Upper lobe of left lung (tissue), 4 donors: ENCODE data around the gene KDF1.

Source experiments
- POLR2AphosphoS5 ChIP-seq, 2 donors: sonication (generic); formaldehyde crosslinking; IDR thresholded peaks; one replicate each; pipeline ENCODE4 v1.5.1; 2017; ENCODE audit warnings: antibody characterized with exemption in 2 of 2
- TF ChIP-seq, protein P1 (sequence below), 6 experiments: fragments of 450-650 bp in 4 of 6; fragments of 200-600 bp in 2 of 6; sonication (generic) in 2 of 6; IDR thresholded peaks; one replicate each; pipeline ENCODE4 v1.5.1; 2016 to 2019; ENCODE audit warnings: antibody characterized with exemption in 6 of 6

DNA sequence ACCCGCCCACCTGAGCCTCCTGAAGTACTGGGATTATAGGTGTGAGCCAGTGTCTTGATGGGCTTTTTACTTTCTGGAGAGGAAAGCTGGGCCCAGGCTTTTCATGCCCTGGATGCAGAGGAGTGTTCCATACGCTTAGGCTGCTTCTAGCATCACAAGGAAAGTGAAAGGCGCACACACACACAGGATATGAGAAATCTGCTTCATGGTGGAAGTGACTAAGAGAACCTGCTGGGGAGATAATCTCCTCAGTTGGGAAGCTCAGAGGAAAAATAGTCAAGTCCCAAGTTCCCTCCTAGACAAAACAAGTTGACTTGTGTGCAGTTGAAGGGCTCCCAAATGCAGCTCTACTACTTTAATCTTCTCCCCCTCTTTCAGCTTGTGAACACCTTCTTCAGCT, 36.6 kb downstream of the KDF1 start:
- TF ChIP-seq, protein P1, sequence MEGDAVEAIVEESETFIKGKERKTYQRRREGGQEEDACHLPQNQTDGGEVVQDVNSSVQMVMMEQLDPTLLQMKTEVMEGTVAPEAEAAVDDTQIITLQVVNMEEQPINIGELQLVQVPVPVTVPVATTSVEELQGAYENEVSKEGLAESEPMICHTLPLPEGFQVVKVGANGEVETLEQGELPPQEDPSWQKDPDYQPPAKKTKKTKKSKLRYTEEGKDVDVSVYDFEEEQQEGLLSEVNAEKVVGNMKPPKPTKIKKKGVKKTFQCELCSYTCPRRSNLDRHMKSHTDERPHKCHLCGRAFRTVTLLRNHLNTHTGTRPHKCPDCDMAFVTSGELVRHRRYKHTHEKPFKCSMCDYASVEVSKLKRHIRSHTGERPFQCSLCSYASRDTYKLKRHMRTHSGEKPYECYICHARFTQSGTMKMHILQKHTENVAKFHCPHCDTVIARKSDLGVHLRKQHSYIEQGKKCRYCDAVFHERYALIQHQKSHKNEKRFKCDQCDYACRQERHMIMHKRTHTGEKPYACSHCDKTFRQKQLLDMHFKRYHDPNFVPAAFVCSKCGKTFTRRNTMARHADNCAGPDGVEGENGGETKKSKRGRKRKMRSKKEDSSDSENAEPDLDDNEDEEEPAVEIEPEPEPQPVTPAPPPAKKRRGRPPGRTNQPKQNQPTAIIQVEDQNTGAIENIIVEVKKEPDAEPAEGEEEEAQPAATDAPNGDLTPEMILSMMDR (IDR thresholded peaks at IDR 0.05) = no peak
- TF ChIP-seq POLR2AphosphoS5 (IDR thresholded peaks at IDR 0.05) = no peak
